Activated CD8-positive, alpha-beta memory T cell treated with anti-CD3 and anti-CD28 coated beads for 1 hour (primary cell): ENCODE data around the gene PLXDC2.
"Not testable (repeated sequence)": the region's sequence is repeated elsewhere in the genome, so short reads cannot be mapped to it uniquely, and the experiment has no call there.

Experiments
- DNase-seq, 2 donors: peaks; one replicate each; pipeline ENCODE4 v3.0.0-alpha.2; 2020; ENCODE audit warnings: low read depth in 1 of 2; ENCODE audit errors: extremely low read depth in 1 of 2

The PLXDC2 gene

DNA sequence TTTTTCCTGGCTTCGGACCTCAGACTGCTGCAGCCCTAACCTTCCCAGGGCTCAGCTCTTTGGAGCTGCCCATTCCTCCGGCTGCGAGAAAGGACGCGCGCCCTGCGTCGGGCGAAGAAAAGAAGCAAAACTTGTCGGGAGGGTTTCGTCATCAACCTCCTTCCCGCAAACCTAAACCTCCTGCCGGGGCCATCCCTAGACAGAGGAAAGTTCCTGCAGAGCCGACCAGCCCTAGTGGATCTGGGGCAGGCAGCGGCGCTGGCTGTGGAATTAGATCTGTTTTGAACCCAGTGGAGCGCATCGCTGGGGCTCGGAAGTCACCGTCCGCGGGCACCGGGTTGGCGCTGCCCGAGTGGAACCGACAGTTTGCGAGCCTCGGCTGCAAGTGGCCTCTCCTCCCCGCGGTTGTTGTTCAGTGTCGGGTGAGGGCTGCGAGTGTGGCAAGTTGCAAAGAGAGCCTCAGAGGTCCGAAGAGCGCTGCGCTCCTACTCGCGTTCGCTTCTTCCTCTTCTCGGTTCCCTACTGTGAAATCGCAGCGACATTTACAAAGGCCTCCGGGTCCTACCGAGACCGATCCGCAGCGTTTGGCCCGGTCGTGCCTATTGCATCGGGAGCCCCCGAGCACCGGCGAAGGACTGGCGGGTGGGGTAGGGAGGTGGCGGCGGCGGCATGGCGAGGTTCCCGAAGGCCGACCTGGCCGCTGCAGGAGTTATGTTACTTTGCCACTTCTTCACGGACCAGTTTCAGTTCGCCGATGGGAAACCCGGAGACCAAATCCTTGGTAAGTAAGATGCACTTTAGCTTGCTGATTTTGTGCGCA is at the start of gene PLXDC2:
Gene PLXDC2, plus strand, starts transcription at position 22 of the 820 bp plus-strand sequence.
- no peak for DNase-seq

DNA sequence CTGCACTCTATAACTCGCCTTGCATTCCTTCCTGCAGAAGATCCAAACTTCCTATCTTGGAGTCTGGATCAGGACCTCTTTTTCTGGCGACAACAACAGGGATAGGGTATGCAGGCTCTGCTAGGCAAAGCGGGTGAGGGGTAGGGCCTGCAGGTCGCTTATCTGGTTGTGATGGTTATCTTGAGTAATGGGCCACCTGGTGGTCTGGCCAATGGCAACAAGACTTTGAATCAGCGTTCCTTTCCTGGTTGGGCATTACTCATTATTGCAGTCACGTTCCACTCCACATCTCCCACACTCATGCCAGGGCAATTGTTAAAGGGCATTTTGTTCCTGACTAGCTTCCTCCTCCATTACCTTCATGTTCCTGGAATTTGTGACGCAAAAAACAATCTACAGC is 48.4 kb upstream of the PLXDC2 start:
- no peak for DNase-seq

DNA sequence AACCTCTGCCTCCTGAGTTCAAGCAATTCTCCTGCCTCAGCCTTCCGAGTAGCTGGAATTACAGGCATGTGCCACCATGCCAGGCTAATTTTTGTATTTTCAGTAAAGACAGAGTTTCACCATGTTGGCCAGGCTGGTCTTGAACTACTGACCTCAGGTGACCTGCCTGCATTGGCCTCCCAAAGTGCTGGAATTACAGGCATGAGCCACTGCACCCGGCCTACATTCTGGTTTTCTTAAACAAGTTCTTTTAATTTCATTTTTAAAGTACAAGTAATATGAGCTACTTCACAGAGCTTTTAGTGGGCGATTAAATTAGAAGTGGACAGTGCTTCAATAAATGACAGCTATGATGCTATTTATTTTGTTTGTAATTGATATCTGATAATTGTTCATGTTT is 46.4 kb upstream of the PLXDC2 start:
- DNase-seq = not testable (repeated sequence)

DNA sequence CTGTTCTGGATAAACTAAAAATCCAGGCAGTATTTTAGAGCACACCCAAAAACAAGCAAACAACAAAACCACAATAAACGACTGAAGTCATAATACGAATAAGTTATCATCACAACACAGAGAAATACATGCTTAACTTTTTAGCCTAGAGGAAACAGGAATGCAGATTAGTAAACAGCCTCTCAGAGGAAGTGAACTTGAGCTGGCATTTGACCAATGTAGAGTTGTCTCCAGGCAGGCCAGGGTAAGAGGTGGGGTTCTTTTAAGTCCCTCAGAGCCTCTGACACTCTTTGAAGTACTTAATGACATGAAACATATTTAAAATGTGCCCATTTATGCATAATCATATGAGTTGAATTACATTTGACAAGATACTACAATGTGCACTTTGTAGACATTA is 43.3 kb upstream of the PLXDC2 start:
- no peak for DNase-seq

DNA sequence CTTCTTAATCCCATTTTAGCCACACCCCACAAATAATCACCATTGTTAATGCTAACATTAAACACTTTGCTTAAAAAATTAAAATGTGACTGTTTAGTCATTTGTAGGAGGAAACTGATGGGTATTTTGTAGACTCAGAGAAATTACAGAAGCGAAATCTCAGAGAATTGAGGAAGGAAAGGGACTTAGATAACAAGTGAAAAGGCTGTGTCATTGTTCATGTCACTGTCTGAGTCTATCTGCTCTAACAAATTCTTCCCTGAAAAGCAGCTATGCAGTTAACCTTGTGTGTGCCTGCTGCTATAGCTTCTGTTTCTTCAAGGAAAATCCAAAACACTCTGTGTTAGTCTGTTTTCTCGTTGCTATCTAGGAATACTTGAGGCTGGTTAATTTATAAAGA is 40.9 kb upstream of the PLXDC2 start:
- DNase-seq = no peak

DNA sequence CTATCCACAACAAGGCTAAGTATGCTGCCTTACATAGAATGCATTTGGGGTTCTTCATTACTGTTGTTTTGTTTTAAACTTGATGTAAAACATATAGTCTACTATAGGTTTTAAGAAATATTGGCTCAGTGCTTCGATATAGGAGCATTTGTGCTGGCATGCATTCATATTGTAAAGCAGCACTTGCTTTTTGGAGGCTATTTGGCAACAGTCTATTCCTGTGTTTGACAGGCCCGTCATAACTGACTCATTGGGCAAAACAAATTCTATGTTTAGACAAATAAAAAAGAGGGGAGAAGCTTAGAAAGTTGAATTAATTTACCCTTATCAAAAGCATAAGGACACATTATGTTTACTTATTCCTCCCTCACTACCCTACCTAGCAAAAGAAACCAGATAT is 38.4 kb upstream of the PLXDC2 start:
- no peak for DNase-seq

DNA sequence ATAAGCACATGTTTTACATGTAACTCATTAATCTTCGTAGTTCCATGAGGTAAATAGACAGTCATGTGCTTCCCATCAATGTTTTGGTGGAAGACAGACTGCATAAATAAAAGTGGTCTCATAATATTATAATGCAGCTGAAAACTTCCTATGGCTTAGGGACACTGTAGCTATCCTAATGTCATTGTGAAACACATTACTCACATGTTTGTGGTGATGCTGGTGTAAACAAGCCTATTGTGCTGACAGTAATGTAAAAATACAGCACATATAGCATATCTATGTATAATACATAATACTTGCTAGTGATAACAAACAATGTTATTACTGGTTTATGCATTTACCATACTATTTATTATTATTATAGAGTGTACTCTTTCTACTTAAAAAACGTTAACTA is 37.2 kb upstream of the PLXDC2 start:
- DNase-seq = no peak

DNA sequence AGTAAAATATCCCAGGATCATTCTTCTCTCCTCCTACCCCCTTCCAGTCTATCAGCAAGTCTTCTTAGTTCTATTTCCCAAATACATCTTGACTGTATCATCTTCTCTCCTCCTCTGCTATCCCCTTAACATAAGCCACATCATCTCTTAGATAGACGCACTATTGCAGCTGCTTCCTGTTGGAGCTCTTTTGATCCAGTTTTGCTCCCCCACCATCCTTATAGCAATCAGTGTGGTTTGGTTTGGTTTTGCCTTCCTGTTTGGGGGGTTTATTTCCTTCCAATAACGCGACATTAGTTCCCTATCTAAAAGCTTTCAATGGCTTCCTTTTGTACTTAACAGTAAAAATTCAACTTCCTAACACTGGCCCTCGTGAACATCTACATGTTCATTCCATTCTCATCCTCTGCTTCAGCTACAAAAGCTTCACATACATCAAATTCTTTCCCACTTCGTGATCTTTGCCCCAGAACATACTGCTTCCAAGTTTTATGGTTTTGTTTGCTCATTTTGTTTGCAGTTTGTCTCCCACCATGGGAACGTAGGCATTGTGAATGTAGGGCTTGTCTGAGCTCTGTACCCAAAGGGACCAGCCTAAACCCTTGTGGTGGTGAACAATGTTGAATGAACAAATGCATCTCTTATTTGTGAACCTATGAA is 33.7 kb upstream of the PLXDC2 start:
- no peak for DNase-seq

DNA sequence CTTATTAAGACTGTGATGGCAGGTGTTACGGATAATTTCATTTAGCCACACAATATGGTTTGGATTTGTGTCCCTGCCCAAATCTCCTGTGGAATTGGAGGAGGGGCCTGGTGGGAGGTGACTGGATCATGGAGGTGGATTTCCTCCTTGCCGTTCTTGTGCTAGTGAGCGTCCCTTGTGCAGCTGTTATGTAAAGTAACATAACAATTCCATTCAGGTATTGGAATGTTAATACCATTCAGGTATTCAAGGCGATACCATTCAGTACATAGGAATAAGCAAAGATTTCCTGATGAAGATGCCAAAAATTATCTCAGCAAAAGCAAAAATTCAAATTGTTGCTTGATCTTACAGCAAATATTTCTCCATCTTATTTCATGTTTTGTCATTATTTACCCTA is 32.5 kb upstream of the PLXDC2 start:
- no peak for DNase-seq

DNA sequence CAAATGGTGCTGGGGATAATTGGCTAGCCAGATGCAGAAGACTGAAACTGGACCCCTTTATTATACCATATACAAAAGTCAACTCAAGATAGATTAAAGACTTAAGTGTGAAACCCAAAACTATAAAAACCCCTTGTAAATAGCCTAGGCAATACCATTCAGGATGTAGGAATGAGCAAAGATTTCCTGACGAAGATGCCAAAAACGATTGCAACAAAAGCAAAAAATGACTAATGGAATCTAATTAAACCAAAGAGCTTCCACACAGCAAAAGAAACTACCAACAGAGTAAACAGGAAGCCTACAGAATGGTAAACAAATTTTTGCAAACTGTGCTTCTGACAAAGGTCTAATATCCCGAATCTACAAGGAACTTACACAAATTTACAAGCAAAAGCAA is 30.9 kb upstream of the PLXDC2 start:
- no peak for DNase-seq

DNA sequence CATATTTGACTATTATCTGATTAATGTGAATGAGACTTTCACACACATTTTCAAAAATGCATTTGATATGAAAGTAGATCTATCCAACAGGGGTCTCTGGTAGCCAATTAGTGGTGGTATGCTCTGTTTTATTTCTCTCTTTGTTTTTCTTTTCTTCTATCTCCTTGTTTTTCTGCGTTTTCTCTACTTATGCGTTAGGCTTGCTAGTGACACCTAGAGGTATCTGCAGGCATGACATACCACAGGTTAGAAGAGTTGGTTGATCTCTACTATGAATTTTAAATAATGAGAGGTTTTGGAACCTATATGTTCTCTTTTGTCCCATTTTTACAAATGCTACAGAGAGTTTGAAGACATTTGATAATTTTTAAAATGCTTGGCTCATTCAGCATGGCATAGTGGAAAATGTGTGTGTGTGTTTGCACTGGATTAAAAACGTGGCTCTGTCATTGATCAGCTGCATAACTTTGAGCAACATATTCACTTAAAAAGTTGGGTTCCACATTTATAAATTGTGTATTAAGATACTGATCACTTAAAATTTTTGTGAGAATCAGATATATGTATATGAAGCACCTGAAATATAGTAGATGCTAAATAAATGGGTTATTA is 28.1 kb upstream of the PLXDC2 start:
- DNase-seq = no peak

DNA sequence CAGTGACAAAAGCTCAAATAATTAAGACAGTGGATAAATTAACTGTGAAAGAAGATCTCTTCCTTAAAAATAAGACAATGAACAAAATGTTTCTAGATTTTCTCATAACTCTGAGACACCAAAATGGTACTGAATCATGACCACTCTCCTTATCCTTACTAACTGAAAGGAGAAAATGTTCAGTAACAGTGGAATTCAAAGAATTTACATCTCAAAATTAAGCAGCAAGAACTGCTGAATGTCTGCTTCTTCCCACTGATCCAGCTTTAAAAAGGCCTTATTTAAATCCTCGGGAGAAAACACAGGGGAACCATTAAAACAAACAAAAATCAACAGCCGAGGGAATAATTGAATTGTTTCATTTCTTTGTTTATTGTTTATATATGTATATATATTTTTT is 27.3 kb upstream of the PLXDC2 start:
- DNase-seq = no peak

DNA sequence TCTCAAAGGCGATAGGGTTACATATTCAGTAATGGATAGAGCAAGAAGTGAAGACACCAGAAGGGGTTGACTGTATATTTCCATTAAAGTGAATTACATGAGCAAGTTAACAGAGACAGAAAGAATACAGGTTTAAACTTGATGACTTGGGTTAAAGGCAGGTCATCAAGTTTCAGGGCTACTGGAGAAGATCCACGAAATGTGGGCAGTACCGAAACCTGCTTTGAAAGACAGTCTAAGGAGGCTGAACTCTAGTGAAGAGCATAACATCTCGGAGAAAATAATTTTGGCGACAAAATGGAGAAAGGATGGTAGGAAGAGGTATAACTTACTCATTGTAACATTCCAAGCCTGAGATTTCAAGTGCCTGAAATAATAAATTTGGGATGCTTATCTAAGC is 26.6 kb upstream of the PLXDC2 start:
- no peak for DNase-seq

DNA sequence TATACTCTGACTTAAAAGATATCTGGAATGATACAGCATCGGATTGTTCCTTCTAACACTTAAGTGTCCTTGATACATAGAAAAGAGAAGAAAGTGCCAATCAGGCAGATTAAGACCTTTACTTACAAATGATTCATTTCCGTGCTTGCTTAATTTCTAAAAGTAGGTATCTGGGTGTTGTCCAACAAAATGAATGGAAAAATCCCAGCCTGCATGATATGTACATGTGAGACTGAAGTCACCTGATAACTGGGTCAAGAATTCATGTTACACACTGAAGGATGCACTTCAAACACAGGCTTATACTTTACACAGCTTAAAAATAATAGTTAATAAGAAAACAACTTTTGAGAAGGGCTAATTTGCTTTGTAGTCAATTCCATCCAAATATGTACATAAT is 25.2 kb upstream of the PLXDC2 start:
- DNase-seq = no peak

DNA sequence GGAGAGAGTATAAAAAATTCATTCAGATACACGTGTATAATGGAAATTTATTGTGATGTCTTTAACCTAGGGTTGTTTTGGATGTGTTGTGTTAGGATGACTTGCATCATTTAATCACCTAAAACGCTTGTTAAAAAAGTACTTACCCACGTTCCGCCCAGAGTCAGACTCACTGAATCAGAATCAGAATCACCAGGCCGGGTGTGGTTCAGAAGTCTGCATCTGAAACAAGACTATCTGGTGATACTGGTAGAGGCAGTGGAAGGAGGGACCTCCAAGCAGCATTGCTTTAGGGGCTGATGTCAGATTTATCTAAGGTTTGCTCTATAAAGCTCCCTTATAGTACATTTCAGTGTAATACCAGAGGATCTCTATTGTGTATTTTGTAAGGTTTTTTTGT is 20.5 kb upstream of the PLXDC2 start:
- no peak for DNase-seq

DNA sequence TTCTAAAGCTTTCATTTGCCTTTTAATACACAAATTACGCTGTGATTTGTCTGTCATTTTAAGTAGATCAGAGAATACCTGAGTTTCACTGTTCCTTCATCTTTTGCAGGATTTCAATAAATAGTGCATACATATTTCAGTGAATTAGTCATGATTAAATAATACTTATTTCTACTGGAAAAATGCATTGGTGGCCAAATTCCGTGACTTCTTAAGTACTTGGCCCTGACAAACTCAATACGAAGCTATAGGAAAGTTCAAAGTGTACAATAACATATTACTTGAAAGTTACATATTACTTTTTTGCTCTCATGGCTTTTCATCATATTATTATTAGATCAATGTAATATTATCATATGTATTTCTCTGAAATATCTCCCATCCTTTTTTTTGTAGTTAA is 16.1 kb upstream of the PLXDC2 start:
- DNase-seq = no peak

DNA sequence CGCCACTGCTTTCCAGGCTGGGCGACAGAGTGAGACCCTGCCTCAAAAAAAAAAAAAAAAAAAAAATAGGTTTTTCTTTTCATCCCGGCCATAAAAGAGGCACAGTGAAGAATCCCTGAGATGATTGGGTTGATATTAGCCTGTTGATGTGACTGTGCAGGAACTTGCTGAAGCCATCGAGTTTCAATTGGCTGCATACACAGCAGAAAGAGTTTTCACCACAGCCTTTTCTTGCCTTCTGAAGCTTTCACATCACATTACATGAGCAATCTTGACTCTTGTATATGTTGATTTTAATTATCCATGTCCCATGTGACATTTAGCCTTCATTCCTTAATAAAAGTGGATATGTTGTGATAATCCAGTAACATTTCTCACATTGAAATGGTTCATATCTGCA is 14.9 kb upstream of the PLXDC2 start:
- no peak for DNase-seq

DNA sequence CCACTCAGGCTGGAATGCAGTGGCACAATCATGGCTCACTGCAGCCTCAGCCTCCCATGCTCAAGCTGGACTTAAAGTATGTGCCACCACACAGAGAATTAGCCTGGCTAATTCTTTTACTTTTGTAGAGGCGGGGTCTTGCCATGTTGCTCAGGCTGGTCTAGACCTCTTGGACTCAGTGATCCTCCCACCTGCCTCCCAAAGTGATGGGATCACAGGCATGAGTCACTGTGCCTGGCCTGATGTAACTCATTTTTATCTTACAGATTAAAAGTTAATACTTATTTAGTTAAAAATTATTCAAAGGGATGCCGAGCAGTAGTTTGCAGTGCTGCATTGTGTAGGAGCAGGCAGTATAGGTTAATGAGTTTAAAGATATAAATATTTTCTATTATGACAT is 12.6 kb upstream of the PLXDC2 start:
- DNase-seq = no peak

DNA sequence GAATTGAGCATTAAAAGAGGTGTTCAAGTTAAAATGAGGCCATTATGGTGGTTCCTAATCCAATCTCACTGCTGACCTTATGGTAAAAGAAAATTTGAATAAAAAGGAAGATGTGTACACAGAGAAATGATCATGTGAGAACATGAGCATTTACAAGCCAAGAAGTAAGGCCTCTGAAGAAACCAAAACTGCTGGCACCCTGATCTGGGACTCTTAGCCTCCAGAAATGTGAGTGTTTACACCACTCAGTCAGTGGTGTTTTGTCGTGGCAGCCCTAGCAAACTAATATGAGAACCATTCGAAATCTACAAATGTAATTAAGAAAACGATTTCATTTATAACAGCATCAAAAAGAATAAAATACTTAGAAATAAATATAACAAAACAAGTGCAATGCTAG is 6.8 kb upstream of the PLXDC2 start:
- DNase-seq = no peak

DNA sequence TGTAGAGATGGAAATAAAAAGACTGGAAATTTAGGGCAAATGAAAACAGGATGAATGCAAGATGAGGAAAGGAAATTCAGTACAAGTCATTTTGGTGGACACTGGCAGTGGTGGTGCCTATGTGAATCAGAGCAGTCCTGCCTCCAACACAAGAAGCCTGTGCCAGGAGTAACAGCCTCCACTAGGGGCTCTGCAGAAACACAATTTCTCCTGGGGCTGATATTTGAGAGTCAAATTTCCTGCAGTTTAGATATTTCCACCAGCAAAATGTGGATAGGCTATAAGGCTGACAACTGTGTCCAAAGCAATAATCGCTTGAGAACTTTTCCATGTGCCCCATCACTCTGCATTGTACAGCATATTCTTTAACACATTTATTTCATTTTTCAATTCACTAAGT is 4.7 kb upstream of the PLXDC2 start:
- no peak for DNase-seq

DNA sequence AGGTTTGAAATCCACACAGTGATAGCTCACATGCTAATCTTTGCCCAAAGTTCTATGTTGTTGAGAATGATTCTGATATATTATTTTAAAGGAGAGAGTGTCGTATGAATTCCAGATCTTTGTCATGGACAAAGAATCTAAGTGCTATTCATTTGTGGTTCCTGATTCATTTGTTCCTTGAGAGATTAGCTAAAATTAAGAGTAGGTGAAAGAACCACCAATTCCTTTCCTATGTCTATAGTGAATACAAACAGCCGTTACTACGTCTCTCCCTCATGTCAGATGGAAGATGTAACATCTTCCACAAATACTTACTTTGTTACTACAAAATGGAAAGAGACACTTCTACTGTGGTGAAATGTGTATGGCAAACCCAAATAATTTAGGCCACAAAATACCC is 3.3 kb upstream of the PLXDC2 start:
- DNase-seq = no peak

DNA sequence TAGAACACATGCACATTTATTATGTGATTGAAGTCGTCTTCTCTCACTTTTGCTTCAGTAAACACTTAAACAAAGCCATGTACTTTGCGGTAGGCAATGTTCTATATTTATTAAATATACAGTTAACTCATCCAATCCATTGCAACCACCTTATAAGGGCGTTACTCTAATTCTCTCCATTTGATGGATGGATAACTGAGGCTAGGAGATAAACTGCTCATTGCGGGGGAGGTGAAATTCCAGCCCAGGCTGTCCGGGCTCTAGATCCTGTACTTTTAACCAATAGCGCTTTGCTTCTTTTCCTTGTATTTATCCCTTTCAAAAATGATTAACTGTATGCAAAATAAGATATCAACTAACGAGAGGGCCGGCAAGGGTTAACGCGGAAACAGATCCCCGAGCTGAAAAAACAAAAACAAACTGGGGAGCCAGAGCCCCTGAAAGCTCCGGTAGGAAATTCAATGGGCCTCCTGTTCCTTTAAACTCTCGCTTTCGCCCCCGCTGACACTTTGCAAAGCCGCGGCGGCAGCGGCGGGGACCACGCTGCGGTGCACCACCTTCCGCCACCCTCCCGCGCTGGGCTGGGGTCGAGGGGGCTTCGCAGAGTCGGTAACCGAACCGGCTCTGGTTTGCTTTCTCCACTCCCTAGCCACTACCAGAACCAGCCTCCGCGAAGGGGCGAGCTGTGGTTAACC is 1.0 kb upstream of the PLXDC2 start:
- no peak for DNase-seq
